H1 (cell line): ENCODE results near the gene APEH. TPM values are rescaled to one million over a fixed set of nuclear protein-coding genes. Genes with fewer than 3 reads are reported as not detected.
A peak's percentile ranks its signal among the peaks of the same experiment; 100 is the strongest.

ENCODE experiments used
- CTCF ChIA-PET: fragments of 300-600 bp; sonication (Branson Sonifier 250); formaldehyde crosslinking; loops from one replicate; lab custom pipeline; 2021; ENCODE audit not compliant: partially characterized antibody; lab: Charles Lee
- POLR2A ChIA-PET: fragments of 300-600 bp; sonication (Branson Sonifier 250); formaldehyde crosslinking; loops from one replicate; lab custom pipeline; 2021; ENCODE audit warnings: inconsistent platforms; ENCODE audit not compliant: partially characterized antibody; lab: Charles Lee
- DNase-seq, 2 experiments: peaks; one replicate each; pipeline versions ENCODE4 v3.0.0 to v3.0.0-alpha.2; 2010 to 2022; ENCODE audit warnings: low spot score in 2 of 2, low read depth in 1 of 2, mixed read lengths in 1 of 2
- FAIRE-seq: peaks from 2 replicates; lab custom pipeline; 2011; peaks lifted over from hg19 to GRCh38; lab: Jason Lieb, UNC
- H2AFZ ChIP-seq: 2 replicates; pipeline ENCODE4 v1.8.1; 2012; ENCODE audit warnings: low read length, inconsistent platforms
- H2AK5ac ChIP-seq: 2 replicates; pipeline ENCODE4 v1.6.1; 2013; ENCODE audit warnings: low read depth, low read length
- H2BK120ac ChIP-seq: replicated peaks from 2 replicates; pipeline ENCODE3; 2013; ENCODE audit warnings: low read depth, low read length, inconsistent platforms
- H2BK12ac ChIP-seq: 2 replicates; pipeline ENCODE4 v1.6.1; 2013; ENCODE audit warnings: low read depth, low read length
- H2BK15ac ChIP-seq: 2 replicates; pipeline ENCODE4 v1.6.1; 2013; ENCODE audit warnings: low read length
- H2BK20ac ChIP-seq: 2 replicates; pipeline ENCODE4 v1.6.1; 2013; ENCODE audit warnings: low read length
- H2BK5ac ChIP-seq: 2 replicates; pipeline ENCODE4 v1.6.1; 2013; ENCODE audit warnings: low read depth, low read length
- H3K14ac ChIP-seq: 2 replicates; pipeline ENCODE4 v1.6.1; 2013; ENCODE audit warnings: inconsistent platforms; ENCODE audit not compliant: insufficient read length
- H3K18ac ChIP-seq: 2 replicates; pipeline ENCODE4 v1.6.1; 2013; ENCODE audit warnings: low read length; ENCODE audit errors: extremely low read depth
- H3K23ac ChIP-seq: 2 replicates; pipeline ENCODE4 v1.6.1; 2013; ENCODE audit warnings: inconsistent platforms; ENCODE audit not compliant: insufficient read length
- H3K23me2 ChIP-seq: 2 replicates; pipeline ENCODE4 v1.6.1; 2013; ENCODE audit warnings: low read depth, low read length
- H3K27ac ChIP-seq: 2 replicates; pipeline ENCODE4 v1.6.1; 2011; ENCODE audit warnings: low read depth, low read length, inconsistent platforms
- H3K27me3 ChIP-seq, 4 experiments: replicated peaks in 1 of 4; 1 replicate in 1 of 4; 2 replicates in 3 of 4; pipeline versions ENCODE4 v1.6.1 to v1.8.1; 2011 to 2013; ENCODE audit warnings: low read length in 3 of 4, mild to moderate bottlenecking in 3 of 4, inconsistent platforms in 2 of 4, mixed read lengths in 2 of 4, moderate library complexity in 1 of 4; ENCODE audit not compliant: control insufficient read depth in 3 of 4, insufficient read depth in 3 of 4; ENCODE audit errors: extremely low read depth in 1 of 4
- H3K36me3 ChIP-seq, 4 experiments: 2 replicates each; pipeline versions ENCODE4 v1.6.1 to v1.8.1; 2011 to 2013; ENCODE audit warnings: mild to moderate bottlenecking in 4 of 4, low read length in 3 of 4, moderate library complexity in 2 of 4, control low read depth in 1 of 4, inconsistent platforms in 1 of 4; ENCODE audit not compliant: insufficient read depth in 4 of 4, control insufficient read depth in 2 of 4
- H3K4ac ChIP-seq: replicated peaks from 2 replicates; pipeline ENCODE3; 2013; ENCODE audit warnings: low read length, low read depth, mixed read lengths, inconsistent platforms; ENCODE audit not compliant: insufficient read length
- H3K4me1 ChIP-seq, 4 experiments: replicated peaks in 1 of 4; 1 replicate in 1 of 4; 2 replicates in 3 of 4; pipeline versions ENCODE4 v1.6.1 to v1.8.1; 2011 to 2013; ENCODE audit warnings: low read length in 3 of 4, inconsistent platforms in 2 of 4, mixed read lengths in 1 of 4; ENCODE audit not compliant: insufficient read depth in 4 of 4, control insufficient read depth in 3 of 4
- H3K4me2 ChIP-seq, 2 experiments: 2 replicates each; pipeline versions ENCODE4 v1.6.1 to v1.8.1; 2011 to 2013; ENCODE audit warnings: low read depth in 2 of 2, low read length in 2 of 2, control low read depth in 1 of 2, inconsistent platforms in 1 of 2, mild to moderate bottlenecking in 1 of 2; ENCODE audit not compliant: insufficient read depth in 1 of 2
- H3K4me3 ChIP-seq, 4 experiments: fragments of 200-600, 300-600 bp in 1 of 4; sonication (generic), shearing (Covaris generic), sonication (Bioruptor Twin) in 1 of 4; 2 replicates each; pipeline versions ENCODE4 v1.5.1 to v1.8.1; 2011 to 2016; ENCODE audit warnings: low read length in 4 of 4, low read depth in 3 of 4, control low read depth in 2 of 4, inconsistent platforms in 2 of 4, mild to moderate bottlenecking in 2 of 4, mixed read lengths in 1 of 4, moderate library complexity in 1 of 4; ENCODE audit not compliant: insufficient read depth in 2 of 4; ENCODE audit errors: extremely low read depth in 1 of 4
- H3K56ac ChIP-seq: replicated peaks from 2 replicates; pipeline ENCODE3; 2013; ENCODE audit warnings: low read depth, mild to moderate bottlenecking, mixed read lengths, low read length, inconsistent platforms; ENCODE audit not compliant: insufficient read length
- H3K79me1 ChIP-seq: 2 replicates; pipeline ENCODE4 v1.6.1; 2013; ENCODE audit warnings: low read depth, low read length, control low read depth
- H3K79me2 ChIP-seq, 2 experiments: 2 replicates each; pipeline versions ENCODE4 v1.6.1 to v1.8.1; 2012 to 2013; ENCODE audit warnings: low read length in 2 of 2, mild to moderate bottlenecking in 2 of 2, inconsistent platforms in 1 of 2; ENCODE audit not compliant: insufficient read depth in 2 of 2, control insufficient read depth in 1 of 2
- H3K9ac ChIP-seq, 4 experiments: replicated peaks in 1 of 4; 1 replicate in 1 of 4; 2 replicates in 3 of 4; pipeline versions ENCODE4 v1.6.1 to v1.8.1; 2011 to 2013; ENCODE audit warnings: low read depth in 3 of 4, low read length in 3 of 4, control low read depth in 2 of 4, mild to moderate bottlenecking in 2 of 4, moderate library complexity in 2 of 4, inconsistent platforms in 1 of 4; ENCODE audit errors: extremely low read depth in 1 of 4
- H3K9me3 ChIP-seq, 2 experiments: 2 replicates each; pipeline versions ENCODE4 v1.6.1 to v1.8.1; 2012 to 2013; ENCODE audit warnings: mild to moderate bottlenecking in 2 of 2, moderate library complexity in 2 of 2, control low read depth in 1 of 2, inconsistent platforms in 1 of 2, low read depth in 1 of 2, low read length in 1 of 2, mixed read lengths in 1 of 2; ENCODE audit not compliant: insufficient read depth in 2 of 2
- H4K20me1 ChIP-seq, 2 experiments: replicated peaks in 1 of 2; 2 replicates each; pipeline versions ENCODE3 to v1.8.1; 2011 to 2013; ENCODE audit warnings: inconsistent platforms in 2 of 2, low read length in 2 of 2, mild to moderate bottlenecking in 1 of 2; ENCODE audit not compliant: insufficient read depth in 2 of 2, control insufficient read depth in 1 of 2
- H4K5ac ChIP-seq: 2 replicates; pipeline ENCODE4 v1.6.1; 2013; ENCODE audit warnings: low read length, low read depth, mixed read lengths, inconsistent platforms; ENCODE audit not compliant: insufficient read length
- H4K8ac ChIP-seq: 2 replicates; pipeline ENCODE4 v1.8.0; 2013; ENCODE audit warnings: mild to moderate bottlenecking, moderate library complexity, low read length, inconsistent platforms; ENCODE audit not compliant: insufficient read depth; ENCODE audit errors: extremely low read depth
- H4K91ac ChIP-seq: replicated peaks from 2 replicates; pipeline ENCODE3; 2013; ENCODE audit warnings: low read length, mixed read lengths, inconsistent platforms; ENCODE audit not compliant: insufficient read length
- HDAC6 ChIP-seq: IDR thresholded peaks from one replicate; pipeline ENCODE4 v1.7.1; 2012; ENCODE audit warnings: low read depth, mild to moderate bottlenecking, inconsistent platforms, low read length, moderate library complexity
- MAX ChIP-seq: IDR thresholded peaks from 2 replicates; pipeline ENCODE4 v1.6.1; 2012; ENCODE audit warnings: inconsistent platforms
- NRF1 ChIP-seq: IDR thresholded peaks from 2 replicates; pipeline ENCODE4 v1.6.1; 2011; ENCODE audit warnings: mild to moderate bottlenecking, low read depth, low read length, improper control_type of control experiment
- POLR2AphosphoS5 ChIP-seq: IDR thresholded peaks from 2 replicates; pipeline ENCODE4 v1.6.1; 2011; ENCODE audit warnings: low read depth, low read length
- SAP30 ChIP-seq: fragments of 300-600 bp; sonication (generic); IDR thresholded peaks from 2 replicates; pipeline ENCODE4 v1.7.1; 2012; ENCODE audit warnings: low read length, moderate library complexity, mild to moderate bottlenecking, inconsistent platforms; ENCODE audit not compliant: insufficient read depth, insufficient replicate concordance
- SIN3A ChIP-seq, 2 experiments: IDR thresholded peaks in 1 of 2; conservative IDR thresholded peaks in 1 of 2; 2 replicates each; pipeline ENCODE4 v1.6.1; 2011 to 2012; ENCODE audit warnings: low read length in 2 of 2, improper control_type of control experiment in 1 of 2, low read depth in 1 of 2, mild to moderate bottlenecking in 1 of 2
- USF2 ChIP-seq: IDR thresholded peaks from 2 replicates; pipeline ENCODE4 v1.6.1; 2011; ENCODE audit warnings: low read length, improper control_type of control experiment
- WGBS, 2 experiments: shearing (Covaris generic) in 1 of 2; methylation state at CpG; one replicate each; pipeline versions ENCODE4 v1.1.6 to v1.1.7; 2013 to 2015; ENCODE audit warnings: low lambda C conversion rate in 2 of 2, mixed read lengths in 2 of 2, inconsistent platforms in 1 of 2, low coverage in 1 of 2, missing lambda C conversion rate in 1 of 2; ENCODE audit not compliant: insufficient replicate concordance in 2 of 2, insufficient coverage in 1 of 2, insufficient read length in 1 of 2; ENCODE audit errors: extremely low coverage in 1 of 2, missing lambda C conversion rate in 1 of 2; 5-methylcytosine and 5-hydroxymethylcytosine counted together
- polyA plus RNA-seq, 7 experiments: library from polyadenylated mRNA; depleted of rRNA in 3 of 7; stranded (reverse) in 5 of 7; unstranded in 2 of 7; fragments of >200 nt in 5 of 7; fragments of 200-250 nt in 2 of 7; gene quantifications; 1 replicate in 5 of 7; 2 replicates in 1 of 7; 4 replicates in 1 of 7; pipeline versions ENCODE4 v1.2.1 to v1.2.3, GENCODE V29; 2011 to 2013; ENCODE audit warnings: missing spikeins in 2 of 7, mixed read lengths in 2 of 7
- total RNA-seq: library from RNA; stranded (reverse); fragmentation: NEBNext Ultra II Directional; extraction: Animal tissue kit (Norgen Biotek cat#: 25700); gene quantifications from 2 replicates; pipeline ENCODE4 v1.2.1, GENCODE V29; 2021

The APEH gene
- total and polyA plus RNA-seq, 2 of the 8 experiments (the other 6 are each of a cell fraction or from before 2014, with no cell fraction given) = 222 to 260 TPM

- Histone ChIP-seq H3K4me2 (peak overlapping the region; percentile 59 to 92), H3K9ac (peak overlapping the region; percentile 73 to 87 (median 80)), H2BK20ac (no peak overlapping the region), H4K20me1 (peaks cover 7 to 23% of the 10 kb centered on the region in 2 experiments), H2BK15ac (no peak overlapping the region), H3K4me3 (peak overlapping the region; percentile 70 to 97 (median 94)), H3K23ac (no peak overlapping the region), H3K14ac (no peak overlapping the region), H4K8ac (peak overlapping the region; percentile 93), H3K79me1 (peaks cover 5% of the 10 kb centered on the region; the same call in 1 of the 2 replicates), H3K27me3 (no peaks in the 10 kb centered on the region), H3K4me1 (peaks cover 0 to 25% (median 13%) of the 10 kb centered on the region in 4 experiments; a peak in 6 of 7 replicates), H3K18ac (no peak overlapping the region), H3K27ac (peak overlapping the region; percentile 73; the same call in 1 of the 2 replicates), H4K91ac (peak overlapping the region; percentile 64), H2AK5ac (no peak overlapping the region), H2BK120ac (no peak overlapping the region), H3K56ac (peak overlapping the region; percentile 50), H4K5ac (no peak overlapping the region), H3K9me3 (no peaks in the 10 kb centered on the region), H3K79me2 (peaks cover 0 to 8% of the 10 kb centered on the region in 2 experiments; a peak in 1 of 4 replicates), H3K23me2 (peaks cover 16% of the 10 kb centered on the region; the same call in 1 of the 2 replicates), H2BK5ac (peak overlapping the region; percentile 44; the same call in 1 of the 2 replicates), H3K36me3 (peaks cover 10 to 20% (median 18%) of the 10 kb centered on the region in 4 experiments), H3K4ac (no peak overlapping the region), H2BK12ac (no peak overlapping the region), H2AFZ (no peak overlapping the region; the same call in 1 of the 2 replicates)
- POLR2A ChIA-PET = interaction anchor here (0.6 to 7.3 kb wide), 9 partner anchors 9 to 145 kb away, joined by 3 to 41 read pairs (median 4); partner anchors contain the start of gene IP6K1
- 0 out of 4 replicates have a peak, but pooled peaks of 1 of the 2 experiments have one; percentile 49 for TF ChIP-seq SIN3A (conservative IDR thresholded peaks at IDR 0.05 in 1 of 2, IDR thresholded peaks at IDR 0.05 in 1 of 2; ENCODE audit: low read depth in 1 of 2, low read length in 2 of 2)
- TF ChIP-seq NRF1 = no peak
- peak; percentile 91 for TF ChIP-seq SAP30
- TF ChIP-seq MAX = peak; percentile 82
- no peak for TF ChIP-seq HDAC6
- TF ChIP-seq USF2 = peak; percentile 78
- peak; percentile 32; the same call in 1 of the 2 replicates for TF ChIP-seq POLR2AphosphoS5
- CTCF ChIA-PET = interaction anchor here (0.7 to 1.3 kb wide), 4 partner anchors 19 to 41 kb away, joined by 3 to 6 read pairs (median 4); no protein-coding TSS in a partner anchor
- 6% methylated on average over 16 of the region's 20 CpGs; no CpG with 5 or more reads in 1 of the 2 experiments for WGBS, 2 experiments
- DNase-seq = no peak
- no peak for FAIRE-seq
These were observed 49.1 kb downstream of the APEH start for GRCh38 chr3:49723296-49723627.
